CD4-positive, alpha-beta T cell (primary cell): ENCODE measurements around the gene DNAI2. TPM values are rescaled to one million over a fixed set of nuclear protein-coding genes. Genes with fewer than 3 reads are reported as not detected.

Experiments used
- ATAC-seq: fragments of 200-7000 bp; cut with Tn5 transposase; one replicate; pipeline ENCODE4 v1.10.0; 2022; ENCODE audit warnings: mild to moderate bottlenecking; ENCODE audit not compliant: poor library complexity
- CTCF ChIA-PET: fragments of 350-600 bp; sonication (Branson Sonifier 250); formaldehyde crosslinking; loops from one replicate; lab custom pipeline; 2021; ENCODE audit warnings: antibody characterized with exemption, inconsistent platforms; lab: Charles Lee
- POLR2A ChIA-PET: fragments of 350-600 bp; sonication (Branson Sonifier 250); formaldehyde crosslinking; loops from one replicate; lab custom pipeline; 2021; ENCODE audit warnings: antibody characterized with exemption, inconsistent platforms; lab: Charles Lee
- DNase-seq, 14 experiments: peaks; one replicate each; pipeline ENCODE4 v3.0.0-alpha.2; 2013 to 2020; ENCODE audit warnings: mixed read lengths in 2 of 14
- H3K27ac ChIP-seq, 2 donors: one replicate each; pipeline versions ENCODE4 v1.5.1 to v1.7.0; 2013; ENCODE audit warnings: low read length in 2 of 2, low read depth in 1 of 2, mild to moderate bottlenecking in 1 of 2
- H3K27me3 ChIP-seq, 2 experiments: 1 replicate in 1 of 2; 2 replicates in 1 of 2; pipeline versions ENCODE4 v1.6.1 to v1.7.0; 2013; ENCODE audit warnings: low read length in 2 of 2, control low read depth in 1 of 2, mild to moderate bottlenecking in 1 of 2, moderate library complexity in 1 of 2; ENCODE audit not compliant: insufficient read depth in 2 of 2, control insufficient read depth in 1 of 2
- H3K36me3 ChIP-seq: one replicate; pipeline ENCODE4 v1.6.1; 2013; ENCODE audit warnings: low read length, control low read depth; ENCODE audit not compliant: insufficient read depth
- H3K4me1 ChIP-seq: one replicate; pipeline ENCODE4 v1.6.1; 2013; ENCODE audit warnings: low read length, control low read depth; ENCODE audit not compliant: insufficient read depth
- H3K4me3 ChIP-seq: one replicate; pipeline ENCODE4 v1.5.1; 2013; ENCODE audit warnings: mild to moderate bottlenecking, low read length, moderate library complexity
- H3K9me3 ChIP-seq, 2 experiments: 1 replicate in 1 of 2; 2 replicates in 1 of 2; pipeline versions ENCODE4 v1.6.1 to v1.7.0; 2013; ENCODE audit warnings: low read length in 2 of 2, mild to moderate bottlenecking in 2 of 2, control low read depth in 1 of 2, moderate library complexity in 1 of 2; ENCODE audit not compliant: control insufficient read depth in 1 of 2, insufficient read depth in 1 of 2
- H3K27ac Mint-ChIP-seq: one replicate; pipeline ENCODE4 v1.8.0; 2020; ENCODE audit warnings: mixed read lengths
- H3K27me3 Mint-ChIP-seq: one replicate; pipeline ENCODE4 v1.8.0; 2021; ENCODE audit warnings: mixed read lengths
- H3K36me3 Mint-ChIP-seq: one replicate; pipeline ENCODE4 v1.8.0; 2021; ENCODE audit warnings: low read depth, mixed read lengths
- H3K4me1 Mint-ChIP-seq: one replicate; pipeline ENCODE4 v1.8.0; 2021; ENCODE audit warnings: low read depth, mixed read lengths
- H3K4me3 Mint-ChIP-seq: one replicate; pipeline ENCODE4 v1.8.0; 2020; ENCODE audit warnings: mild to moderate bottlenecking, mixed read lengths
- H3K9me3 Mint-ChIP-seq: one replicate; pipeline ENCODE4 v1.8.0; 2020; ENCODE audit warnings: mixed read lengths
- intact Hi-C, 2 experiments: fragments of 100-400 bp; cut with DNase I in 1 of 2; cut with micrococcal nuclease in 1 of 2; formaldehyde crosslinking; loops; one replicate each; pipeline versions ENCODE4 v1.15.1 to v1.9.0; 2023 to 2025; cut with DNase I, micrococcal nuclease
- total RNA-seq, 174 experiments: library from RNA in 2 of 174; stranded (reverse) in 2 of 174; gene quantifications; one replicate each; pipeline ENCODE4 v1.2.3 and lab custom pipeline; 2021 to 2026
- TF ChIP-seq, protein P1 (sequence below): fragments of 200-600 bp; IDR thresholded peaks from one replicate; pipeline ENCODE4 v1.8.0; 2022; ENCODE audit warnings: antibody characterized with exemption, mild to moderate bottlenecking

Gene DNAI2
- total RNA-seq, 2 experiments from 2014 or later: 0.66 to 1.2 TPM

DNA sequence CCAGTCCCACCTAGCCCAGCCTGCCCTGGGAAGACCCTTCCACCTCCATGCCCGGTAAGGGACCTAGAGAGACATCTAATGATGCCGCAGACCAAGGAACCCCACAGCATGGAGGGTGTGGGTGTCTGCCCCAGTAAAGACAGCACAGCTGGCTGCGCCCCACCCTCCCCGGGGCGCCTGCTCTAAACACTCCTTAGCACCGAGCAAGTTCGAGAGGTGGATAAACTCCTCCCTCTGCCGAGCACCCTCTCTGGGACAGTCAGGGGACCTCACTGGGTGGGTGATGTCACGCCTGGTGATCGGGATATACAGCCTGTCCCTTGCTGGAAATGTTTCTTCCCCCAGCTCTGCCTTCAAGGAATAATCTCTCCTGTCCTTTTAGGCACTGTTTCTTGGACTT is 16.7 kb upstream of the DNAI2 start:
- CTCF ChIA-PET: no interaction called here
- no peak overlapping the region for H3K4me3 ChIP-seq
- DNase-seq (no peak), ATAC-seq (no peak)
- H3K36me3 ChIP-seq: peaks cover 15% of the 10 kb centered on the region
- Mint-ChIP-seq H3K27me3 (no peaks in the 10 kb centered on the region), H3K27ac (no peak overlapping the region), H3K9me3 (no peaks in the 10 kb centered on the region), H3K4me3 (no peak overlapping the region), H3K4me1 (no peaks in the 10 kb centered on the region), H3K36me3 (peaks cover 4% of the 10 kb centered on the region)
- POLR2A ChIA-PET: no interaction called here
- no peaks in the 10 kb centered on the region for H3K9me3 ChIP-seq
- no peaks in the 10 kb centered on the region for H3K4me1 ChIP-seq
- intact Hi-C loops: no loop called here
- no peaks in the 10 kb centered on the region for H3K27me3 ChIP-seq
- TF ChIP-seq, protein P1, sequence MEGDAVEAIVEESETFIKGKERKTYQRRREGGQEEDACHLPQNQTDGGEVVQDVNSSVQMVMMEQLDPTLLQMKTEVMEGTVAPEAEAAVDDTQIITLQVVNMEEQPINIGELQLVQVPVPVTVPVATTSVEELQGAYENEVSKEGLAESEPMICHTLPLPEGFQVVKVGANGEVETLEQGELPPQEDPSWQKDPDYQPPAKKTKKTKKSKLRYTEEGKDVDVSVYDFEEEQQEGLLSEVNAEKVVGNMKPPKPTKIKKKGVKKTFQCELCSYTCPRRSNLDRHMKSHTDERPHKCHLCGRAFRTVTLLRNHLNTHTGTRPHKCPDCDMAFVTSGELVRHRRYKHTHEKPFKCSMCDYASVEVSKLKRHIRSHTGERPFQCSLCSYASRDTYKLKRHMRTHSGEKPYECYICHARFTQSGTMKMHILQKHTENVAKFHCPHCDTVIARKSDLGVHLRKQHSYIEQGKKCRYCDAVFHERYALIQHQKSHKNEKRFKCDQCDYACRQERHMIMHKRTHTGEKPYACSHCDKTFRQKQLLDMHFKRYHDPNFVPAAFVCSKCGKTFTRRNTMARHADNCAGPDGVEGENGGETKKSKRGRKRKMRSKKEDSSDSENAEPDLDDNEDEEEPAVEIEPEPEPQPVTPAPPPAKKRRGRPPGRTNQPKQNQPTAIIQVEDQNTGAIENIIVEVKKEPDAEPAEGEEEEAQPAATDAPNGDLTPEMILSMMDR: no peak
- no peak overlapping the region for H3K27ac ChIP-seq

DNA sequence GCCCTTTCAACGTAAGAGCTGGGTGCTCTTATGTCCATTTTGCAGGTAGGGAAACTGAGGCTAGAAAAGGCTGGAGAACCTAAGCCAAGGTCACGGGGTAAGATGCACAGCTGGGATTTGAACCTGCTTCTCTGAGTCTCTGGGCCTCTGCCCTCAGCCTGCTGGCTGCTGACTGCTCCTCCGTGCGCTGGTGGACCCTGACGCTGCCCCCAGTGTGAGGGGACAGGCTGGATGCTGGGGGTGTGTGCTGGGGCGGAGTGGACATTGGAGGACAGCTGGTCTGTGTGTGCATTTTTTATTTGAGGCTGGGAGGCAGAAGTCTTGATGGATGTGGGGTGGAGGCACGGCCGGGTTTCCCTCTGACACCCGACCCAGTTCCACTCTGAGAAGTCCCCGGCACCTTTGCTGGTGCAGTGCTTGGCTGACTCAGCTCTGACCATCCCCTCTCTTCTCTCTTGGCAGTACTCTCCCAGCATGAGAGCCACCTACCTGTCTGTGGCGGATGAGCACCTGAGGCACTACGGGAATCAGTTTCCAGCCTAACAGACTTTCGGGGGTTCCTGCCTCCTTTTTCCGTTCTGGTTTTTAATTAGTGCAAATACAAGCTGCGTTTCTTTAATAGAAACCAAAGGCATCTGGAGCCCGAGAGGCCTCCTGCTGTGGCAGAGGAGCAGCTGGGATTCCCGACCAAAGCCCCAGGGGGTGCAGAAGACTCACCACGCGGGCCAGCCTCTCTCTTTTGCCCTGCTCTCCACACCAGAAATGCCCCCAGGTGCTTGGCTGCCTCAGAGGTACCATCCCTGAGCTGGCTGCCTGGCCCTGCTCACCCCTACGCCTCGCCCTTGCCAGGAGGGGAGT is 14.1 kb upstream of the DNAI2 start:
- H3K36me3 ChIP-seq: peaks cover 8% of the 10 kb centered on the region
- intact Hi-C loops: no loop called here
- POLR2A ChIA-PET: no interaction called here
- no peak overlapping the region for H3K27ac ChIP-seq
- no peak overlapping the region for H3K4me3 Mint-ChIP-seq
- no peak overlapping the region for H3K27ac Mint-ChIP-seq
- no peaks in the 10 kb centered on the region for H3K27me3 Mint-ChIP-seq
- H3K27me3 ChIP-seq: no peaks in the 10 kb centered on the region
- H3K9me3 ChIP-seq: no peaks in the 10 kb centered on the region
- H3K4me3 ChIP-seq: no peak overlapping the region
- no peaks in the 10 kb centered on the region for H3K9me3 Mint-ChIP-seq
- TF ChIP-seq, protein P1: no peak
- no peaks in the 10 kb centered on the region for H3K36me3 Mint-ChIP-seq
- no peak for DNase-seq
- ATAC-seq: no peak
- H3K4me1 Mint-ChIP-seq: no peaks in the 10 kb centered on the region
- H3K4me1 ChIP-seq: no peaks in the 10 kb centered on the region
- CTCF ChIA-PET: no interaction called here

DNA sequence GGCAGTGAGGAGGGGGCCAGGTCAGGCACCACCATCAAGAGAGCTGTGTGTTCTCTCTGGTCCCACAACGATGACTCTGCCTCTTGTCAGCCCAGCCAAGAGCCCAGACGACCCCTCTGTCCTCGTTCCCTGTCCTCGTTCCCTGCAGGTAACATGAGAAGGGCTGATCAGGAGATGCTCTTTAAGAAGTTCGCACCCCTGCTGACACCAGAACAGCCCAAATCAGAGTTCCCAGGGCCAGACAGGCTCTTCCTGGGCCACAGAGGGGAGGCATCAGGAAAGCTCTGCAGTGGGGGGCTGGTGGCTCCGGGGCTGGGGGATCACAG is 13.5 kb upstream of the DNAI2 start:
- CTCF ChIA-PET: interaction anchor here (1.0 kb wide), 1 partner anchor 61 kb away, joined by 3 read pairs; no protein-coding TSS in a partner anchor
- no peaks in the 10 kb centered on the region for H3K27me3 Mint-ChIP-seq
- no peaks in the 10 kb centered on the region for H3K4me1 Mint-ChIP-seq

More for the DNA sequence above, 13.5 kb upstream of the DNAI2 start:
- POLR2A ChIA-PET: no interaction called here
- TF ChIP-seq, protein P1: no peak
- H3K4me3 ChIP-seq: no peak overlapping the region
- H3K36me3 Mint-ChIP-seq: no peaks in the 10 kb centered on the region
- no peak overlapping the region for H3K27ac Mint-ChIP-seq
- H3K27me3 ChIP-seq: no peaks in the 10 kb centered on the region
- intact Hi-C loops: no loop called here
- no peak overlapping the region for H3K27ac ChIP-seq
- ATAC-seq (no peak), DNase-seq (no peak)
- H3K4me1 ChIP-seq: no peaks in the 10 kb centered on the region
- H3K9me3 ChIP-seq: no peaks in the 10 kb centered on the region
- H3K9me3 Mint-ChIP-seq: no peaks in the 10 kb centered on the region
- H3K4me3 Mint-ChIP-seq: no peak overlapping the region
- peaks cover 8% of the 10 kb centered on the region for H3K36me3 ChIP-seq
